ENCODE results near the gene NR2F1.

Gene NR2F1

GRCh38 chr5:93598091-93599000 is 15.3 kb downstream of the NR2F1 start (continued):
- TF ChIP-seq ZNF549 (tag by site-specific recombination; IDR thresholded peaks at IDR 0.05): no peak
- TF ChIP-seq ZNF391 (tag by site-specific recombination; IDR thresholded peaks at IDR 0.05; ENCODE audit: borderline replicate concordance, low read depth): no peak
- no peak for TF ChIP-seq ZNF624 (tag by site-specific recombination; IDR thresholded peaks at IDR 0.05)
- TF ChIP-seq ZNF585B (tag by site-specific recombination; IDR thresholded peaks at IDR 0.05): no peak
- TF ChIP-seq FEZF1 (tag by site-specific recombination; IDR thresholded peaks at IDR 0.05): peak; percentile 81
- no peak for TF ChIP-seq MEIS1 (CRISPR knock-in tag; IDR thresholded peaks at IDR 0.05; ENCODE audit: borderline replicate concordance)
- TF ChIP-seq ZNF248 (tag by site-specific recombination; IDR thresholded peaks at IDR 0.05): no peak
- no peak for TF ChIP-seq ZNF114 (tag by site-specific recombination; IDR thresholded peaks at IDR 0.05)
- no peak for TF ChIP-seq ZNF404 (tag by site-specific recombination; IDR thresholded peaks at IDR 0.05)
- TF ChIP-seq ZNF311 (tag by site-specific recombination; IDR thresholded peaks at IDR 0.05; ENCODE audit: borderline replicate concordance): no peak
- peak; percentile 9 for TF ChIP-seq ZNF518A (tag by site-specific recombination; conservative IDR thresholded peaks at IDR 0.05; ENCODE audit: low read depth)
- TF ChIP-seq ZNF449 (tag by site-specific recombination; IDR thresholded peaks at IDR 0.05): peak; percentile 12; the same call in 1 of the 2 replicates
- no peak for TF ChIP-seq ZNF112 (tag by site-specific recombination; IDR thresholded peaks at IDR 0.05)
- no peak for TF ChIP-seq ZNF48 (tag by site-specific recombination; IDR thresholded peaks at IDR 0.05)
- peak; percentile 68 for TF ChIP-seq TSHZ1 (tag by site-specific recombination; IDR thresholded peaks at IDR 0.05; ENCODE audit: borderline replicate concordance)
- TF ChIP-seq ZNF473 (tag by site-specific recombination; IDR thresholded peaks at IDR 0.05): no peak
- TF ChIP-seq REST (tag by site-specific recombination; IDR thresholded peaks at IDR 0.05): no peak
- TF ChIP-seq TCF7L2 (IDR thresholded peaks at IDR 0.05; ENCODE audit: borderline replicate concordance, low read depth, low read length): peak; percentile 68; the same call in 1 of the 2 replicates
- no peak for TF ChIP-seq ZNF155 (tag by site-specific recombination; IDR thresholded peaks at IDR 0.05)
- TF ChIP-seq SALL2 (tag by site-specific recombination; IDR thresholded peaks at IDR 0.05; ENCODE audit: borderline replicate concordance): no peak
- TF ChIP-seq ZNF302 (tag by site-specific recombination; IDR thresholded peaks at IDR 0.05; ENCODE audit: low read depth): no peak
- TF ChIP-seq SETDB1 (IDR thresholded peaks at IDR 0.05; ENCODE audit: insufficient read length, low read length): no peak
- no peak for TF ChIP-seq ZNF654 (tag by site-specific recombination; IDR thresholded peaks at IDR 0.05; ENCODE audit: low read depth)
- no peak for TF ChIP-seq ZNF362 (tag by site-specific recombination; IDR thresholded peaks at IDR 0.05)
